Activated CD4-positive, alpha-beta T cell treated with anti-CD3 and anti-CD28 coated beads, Interleukin-2, amount 50 U/mL, for 48 hours (primary cell): Measurements from ENCODE around the gene KRT13.

ENCODE experiments used
- DNase-seq, 2 experiments: peaks; one replicate each; pipeline ENCODE4 v3.0.0-alpha.2; 2020

Gene KRT13

DNA sequence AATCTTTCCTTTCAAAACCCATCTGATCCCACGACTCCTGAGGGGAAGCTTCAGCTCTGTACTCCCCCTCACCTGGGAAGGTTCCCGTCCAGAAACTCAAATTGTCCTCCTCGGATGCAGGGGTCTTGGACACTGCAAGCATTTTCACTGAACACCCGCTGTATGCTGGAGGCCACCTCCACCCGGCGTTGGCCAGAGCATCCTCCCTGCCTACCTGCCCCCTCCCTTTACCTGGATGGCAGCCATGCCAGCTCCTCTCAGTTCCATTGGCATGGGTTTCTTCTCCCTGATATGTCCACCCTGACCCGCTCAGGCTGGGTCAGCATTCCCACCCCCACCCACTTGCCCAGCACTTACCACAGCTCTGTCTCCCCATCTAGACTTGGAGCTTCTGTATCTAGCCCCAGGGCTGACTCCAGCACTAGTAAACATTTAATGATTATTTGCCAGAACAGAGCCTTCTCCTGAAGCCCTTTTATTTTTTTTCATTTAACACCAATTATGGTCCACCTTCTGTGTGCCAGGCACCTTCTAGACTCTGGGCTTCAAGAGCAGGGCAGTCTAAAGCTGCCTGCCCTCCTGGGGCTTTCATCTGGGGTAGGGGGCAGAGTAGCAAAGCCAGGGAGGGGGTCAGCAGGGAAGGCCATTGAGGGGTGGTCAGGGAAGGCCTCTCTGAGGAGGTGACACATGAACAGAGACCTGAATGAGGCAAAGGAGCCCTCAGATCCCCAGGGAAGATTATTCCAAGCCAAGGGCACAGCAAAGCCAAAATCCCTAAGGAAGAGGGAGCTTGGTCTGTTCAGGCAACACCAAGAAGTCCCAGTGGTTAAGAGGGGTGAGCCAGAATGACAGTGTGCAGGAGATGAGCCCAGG lies 31.6 kb upstream of the KRT13 start:
- DNase-seq: no peak

DNA sequence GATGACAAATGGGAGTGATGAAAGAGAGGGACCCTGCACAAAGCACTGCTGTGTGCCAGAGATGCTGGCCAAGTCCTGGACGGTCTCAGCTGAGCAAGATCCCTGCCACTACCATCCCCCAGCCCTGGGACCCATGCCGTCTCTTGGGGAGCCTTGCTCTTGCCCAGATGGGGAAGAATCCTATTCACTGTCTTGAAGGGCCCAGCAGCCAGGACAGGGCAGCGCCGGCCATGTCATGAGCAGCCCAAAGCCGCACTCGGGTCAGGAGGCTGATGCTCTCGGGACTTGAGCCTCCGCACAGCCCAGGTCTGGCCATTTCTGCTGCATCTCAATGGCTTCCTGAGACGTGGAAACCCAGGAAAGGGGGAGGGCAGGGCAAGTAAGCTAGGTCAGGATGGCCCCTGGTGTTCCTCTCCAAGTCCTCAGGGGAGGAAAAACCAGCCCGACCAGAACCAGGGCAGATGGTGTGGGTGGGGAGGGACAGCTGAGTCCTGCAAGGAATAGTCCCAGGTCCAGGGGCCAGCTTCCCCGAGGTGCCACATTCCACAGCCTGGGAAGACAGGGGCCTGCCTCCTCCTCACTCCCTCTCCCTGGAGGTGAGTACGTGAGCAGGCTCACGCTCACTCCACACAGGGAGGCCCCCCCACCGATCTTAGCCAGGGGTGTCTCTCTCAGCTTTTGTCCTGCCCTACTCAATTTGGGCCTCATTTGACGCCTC lies 30.5 kb upstream of the KRT13 start:
- no peak for DNase-seq

DNA sequence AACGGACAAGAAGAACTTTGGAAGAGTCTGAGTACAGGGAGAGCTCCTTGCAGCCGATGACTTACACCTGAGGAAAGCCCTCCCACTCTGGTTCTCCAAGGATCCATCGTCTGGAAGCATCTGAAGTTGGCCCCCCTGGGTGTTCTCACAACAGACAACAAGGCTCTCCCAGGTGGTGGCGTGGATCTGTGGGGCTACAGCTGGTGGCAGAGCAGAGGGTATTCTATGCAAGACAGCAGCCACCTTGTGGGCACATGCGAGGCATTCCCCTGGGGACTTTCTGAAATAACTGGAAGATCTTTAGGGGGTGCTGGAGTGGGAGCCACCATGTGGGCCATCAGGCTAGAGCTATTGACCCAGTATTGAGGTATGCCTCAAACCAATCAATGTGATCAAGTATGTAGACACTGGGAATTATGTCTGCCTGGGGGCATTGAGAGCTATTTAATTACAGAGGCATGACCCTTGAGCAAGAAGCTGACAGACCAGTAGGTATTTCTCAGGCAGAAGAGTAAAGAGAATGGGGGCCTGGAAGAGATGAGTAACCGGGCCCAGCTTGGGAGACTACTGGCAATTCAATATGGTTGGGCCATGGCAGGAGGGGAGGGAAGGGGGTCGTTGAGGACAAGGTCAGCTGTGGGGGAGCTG lies 29.6 kb upstream of the KRT13 start:
- no peak for DNase-seq

DNA sequence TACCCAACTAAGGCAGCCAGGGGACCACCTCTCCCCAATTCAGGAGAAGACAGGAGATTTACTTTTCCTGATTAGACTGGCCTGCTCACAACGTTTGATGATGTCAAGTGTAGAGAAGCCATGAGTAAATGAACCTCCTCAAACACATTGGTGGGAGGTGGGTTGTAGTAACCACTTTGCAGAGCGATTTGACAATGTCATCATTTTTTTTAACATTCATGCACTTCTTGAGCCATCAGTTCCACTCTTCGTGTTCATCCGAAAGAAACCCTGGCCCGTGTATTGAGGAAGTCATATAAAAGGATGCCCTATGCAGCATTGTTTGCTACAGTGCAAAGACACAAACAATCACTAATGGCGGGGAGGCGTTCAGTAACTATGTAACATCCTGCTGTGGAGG lies 28.2 kb upstream of the KRT13 start:
- DNase-seq: no peak

DNA sequence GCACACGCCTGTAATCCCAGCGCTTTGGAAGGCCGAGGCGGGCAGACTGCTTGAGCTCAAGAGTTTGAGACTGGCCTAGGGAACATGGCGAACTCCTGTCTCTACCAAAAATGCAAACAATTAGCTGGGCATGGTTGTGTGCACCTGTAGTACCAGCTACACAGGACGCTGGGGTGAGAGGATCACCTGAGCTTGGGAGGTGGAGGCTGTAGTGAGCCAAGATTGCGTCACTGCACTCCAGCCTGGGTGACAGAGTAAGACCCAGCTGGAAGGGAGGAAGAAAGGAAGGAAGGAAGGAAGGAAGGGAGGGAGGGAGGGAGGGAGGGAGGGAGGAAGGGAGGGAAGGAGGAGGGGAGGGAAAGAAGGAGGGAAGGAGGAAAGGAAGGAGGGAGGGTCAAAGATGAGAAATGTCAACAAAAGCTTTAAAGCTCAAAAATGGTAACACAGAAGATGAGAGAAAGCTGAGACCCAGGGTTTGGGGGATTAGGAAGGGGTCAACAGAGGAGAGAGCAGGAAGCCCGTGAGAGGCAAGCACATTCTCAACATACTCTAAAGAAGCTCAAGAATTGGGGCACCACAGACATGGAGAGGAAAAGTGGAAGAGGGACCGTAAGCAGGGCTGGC lies 27.6 kb upstream of the KRT13 start:
- no peak for DNase-seq

DNA sequence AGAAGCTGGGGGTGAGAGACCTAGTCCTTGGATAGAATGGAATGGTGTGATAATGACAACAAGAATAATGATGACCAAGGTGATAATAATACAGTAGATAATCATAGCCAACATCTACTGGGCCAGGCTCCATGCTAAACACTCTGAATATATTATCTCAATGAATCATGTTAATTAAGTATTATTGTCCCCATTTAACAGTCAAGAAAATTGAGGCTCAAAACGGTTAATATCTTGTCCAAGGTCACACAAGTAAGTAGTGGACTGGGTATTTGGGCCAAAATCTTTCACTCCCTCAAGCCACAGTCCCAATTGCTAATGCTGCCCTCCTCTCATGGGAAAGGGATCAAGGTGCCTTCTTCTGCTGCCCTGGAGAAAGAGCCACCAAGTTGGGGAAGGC lies 26.6 kb upstream of the KRT13 start:
- no peak for DNase-seq

DNA sequence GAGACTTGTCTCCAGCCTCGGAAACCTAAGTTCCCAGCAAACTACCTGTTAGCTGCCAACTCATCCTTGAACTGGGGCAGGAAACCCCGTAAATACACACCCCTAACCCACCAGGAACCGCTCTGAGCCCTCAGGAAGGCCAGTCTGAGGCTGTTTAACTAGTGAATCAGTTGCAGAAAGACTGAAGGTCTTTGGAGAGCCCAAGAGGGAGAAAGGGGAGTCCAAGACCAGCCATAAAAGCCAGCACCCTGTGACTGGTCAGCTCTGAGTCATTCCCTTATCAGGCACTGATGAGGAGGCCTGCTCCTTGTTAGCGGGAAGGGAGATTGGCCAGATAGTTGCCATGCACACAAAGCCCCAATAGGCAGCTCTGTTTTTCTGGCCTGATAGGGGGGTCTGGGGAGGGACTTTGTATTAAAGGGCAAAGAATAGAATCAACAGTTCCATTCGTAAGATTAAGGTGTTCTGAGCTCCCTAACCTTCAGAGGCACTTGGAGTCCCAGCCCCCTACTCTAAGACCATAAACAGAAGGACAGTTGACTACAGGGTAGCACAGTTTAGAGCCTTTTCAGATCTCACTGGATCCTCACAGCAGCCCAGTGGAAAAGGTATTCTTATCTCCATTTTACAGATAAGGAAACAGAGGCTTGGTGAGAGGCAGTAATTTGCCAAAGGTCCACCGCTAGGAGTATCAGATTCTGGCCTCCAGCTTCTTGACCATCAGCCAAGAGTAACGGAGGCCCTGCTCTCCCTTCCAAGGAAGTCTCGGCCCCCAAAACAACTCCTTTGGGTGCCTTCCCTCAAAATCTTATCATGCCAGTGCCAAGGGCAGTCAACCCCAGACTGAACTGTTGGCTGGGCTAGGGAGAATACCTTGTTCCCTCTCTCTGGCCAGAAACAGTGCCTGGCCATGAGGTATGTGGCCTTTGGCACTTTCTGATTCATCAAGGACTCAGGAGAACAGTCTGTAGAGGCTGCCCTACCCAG lies 24.9 kb upstream of the KRT13 start:
- no peak for DNase-seq

DNA sequence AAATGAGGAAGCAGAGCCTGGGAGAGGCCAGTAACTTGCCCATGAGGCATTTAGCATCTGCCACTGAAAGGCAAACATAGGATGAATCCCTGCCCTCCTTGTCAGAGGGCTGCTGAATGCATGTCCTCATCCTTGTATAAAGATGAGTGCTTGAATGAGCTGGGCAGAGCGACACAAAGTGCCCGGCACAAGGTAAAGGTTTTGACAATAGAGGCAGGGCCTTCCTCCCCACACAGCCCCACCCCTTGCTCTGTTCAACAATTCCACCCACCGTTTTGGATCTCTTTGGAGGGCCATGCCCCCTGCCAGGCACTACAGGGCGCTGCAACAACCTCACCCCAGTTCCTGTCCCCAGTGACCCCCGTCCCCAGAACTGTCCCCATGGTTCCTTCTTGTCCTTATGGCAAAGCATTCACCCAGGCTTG lies 24.1 kb upstream of the KRT13 start:
- DNase-seq: no peak

DNA sequence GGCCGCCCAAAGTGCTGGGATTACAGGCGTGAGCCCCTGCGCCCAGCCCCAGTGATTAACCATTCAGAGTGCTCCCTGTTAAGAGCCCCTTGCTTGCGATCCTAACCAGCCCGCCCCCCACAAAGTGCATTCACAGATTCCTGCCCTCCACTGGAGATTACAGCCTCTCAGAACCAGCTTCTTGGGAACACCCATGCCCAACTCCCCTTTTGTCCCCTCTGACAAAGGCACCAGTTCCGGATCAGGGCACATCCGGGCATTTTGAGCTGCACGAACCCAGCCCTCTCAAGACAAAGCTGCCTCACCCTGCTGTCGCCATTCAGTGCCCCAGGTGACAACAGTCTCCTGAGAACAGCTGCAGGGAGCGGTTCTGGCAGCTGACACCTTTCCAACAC lies 23.5 kb upstream of the KRT13 start:
- no peak for DNase-seq

DNA sequence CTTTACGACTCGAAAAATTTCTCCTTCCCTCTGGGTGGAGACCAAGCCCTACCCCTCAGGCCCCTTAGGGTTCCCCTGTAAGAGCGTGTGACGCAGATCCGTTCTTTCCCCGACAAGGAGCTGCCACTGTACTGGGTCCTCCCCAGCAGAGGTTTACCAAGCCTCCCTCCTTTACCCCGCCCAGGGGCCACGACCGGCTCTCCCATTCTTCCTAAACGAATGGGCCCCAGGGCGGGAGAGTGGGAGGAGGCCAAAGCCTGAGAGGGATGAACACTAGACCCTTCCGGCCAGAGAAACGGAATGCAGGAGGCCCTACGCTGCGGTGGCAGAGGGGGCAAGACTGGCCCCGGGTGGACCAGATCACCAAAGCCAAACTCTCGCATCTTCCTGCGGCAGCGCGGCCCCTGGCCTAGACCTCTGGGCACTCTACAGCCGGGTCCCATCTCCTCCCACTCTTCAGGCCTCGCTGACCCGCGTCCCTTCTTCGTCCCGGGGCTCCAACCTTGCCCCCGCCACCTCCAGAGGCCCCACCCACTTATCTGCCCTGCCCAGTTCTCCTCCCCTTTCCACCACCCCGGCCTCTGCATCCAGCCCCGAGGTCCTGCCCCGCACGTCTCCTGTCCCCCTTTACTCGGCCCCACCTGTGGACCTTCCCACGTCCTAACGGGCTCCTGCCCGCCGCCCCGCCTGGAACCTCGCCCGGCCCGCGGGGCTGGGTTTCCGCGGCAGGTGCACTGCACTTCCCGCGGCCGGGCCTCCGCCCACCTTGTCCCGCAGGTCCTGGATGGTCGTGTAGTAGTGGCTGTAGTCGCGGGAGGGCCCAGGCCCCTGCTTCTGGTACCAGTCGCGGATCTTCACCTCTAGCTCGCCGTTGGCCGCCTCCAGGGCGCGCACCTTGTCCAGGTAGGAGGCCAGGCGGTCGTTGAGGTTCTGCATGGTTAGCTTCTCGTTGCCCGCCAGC lies 21.9 kb upstream of the KRT13 start:
- no peak for DNase-seq

DNA sequence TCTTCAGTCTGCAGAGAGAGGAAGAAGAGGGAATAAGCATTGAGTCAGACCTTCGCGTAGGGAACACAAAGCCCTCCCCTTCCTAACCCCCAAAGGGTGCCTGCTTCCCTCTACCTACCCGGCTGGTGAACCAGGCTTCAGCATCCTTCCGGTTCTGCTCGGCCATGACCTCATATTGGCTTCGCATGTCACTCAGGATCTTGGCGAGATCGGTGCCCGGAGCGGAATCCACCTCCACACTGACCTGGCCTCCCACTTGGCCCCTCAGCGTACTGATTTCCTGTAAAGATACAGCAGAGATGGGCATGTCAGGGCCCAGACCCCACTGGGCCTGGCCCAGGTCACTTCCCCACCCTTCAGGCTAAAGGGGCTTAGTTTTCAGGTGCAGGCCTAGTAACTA lies 18.8 kb upstream of the KRT13 start:
- DNase-seq: no peak

DNA sequence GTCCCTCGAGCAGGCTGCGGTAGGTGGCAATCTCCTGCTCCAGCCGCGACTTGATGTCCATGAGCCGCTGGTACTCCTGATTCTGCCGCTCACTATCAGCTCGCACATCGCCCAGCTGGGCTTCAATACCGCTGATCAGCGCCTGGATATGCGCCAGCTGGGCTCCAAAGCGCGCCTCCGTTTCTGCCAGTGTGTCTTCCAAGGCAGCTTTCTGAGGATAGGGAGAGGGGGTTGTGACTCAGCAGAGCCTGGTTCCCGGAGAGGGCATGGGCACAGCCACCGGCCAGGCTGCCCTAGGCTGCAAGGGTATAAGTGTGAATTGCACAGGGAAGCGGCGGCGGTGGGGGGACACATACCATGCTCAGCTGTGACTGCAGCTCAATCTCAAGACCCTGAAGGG lies 18.4 kb upstream of the KRT13 start:
- DNase-seq: no peak

DNA sequence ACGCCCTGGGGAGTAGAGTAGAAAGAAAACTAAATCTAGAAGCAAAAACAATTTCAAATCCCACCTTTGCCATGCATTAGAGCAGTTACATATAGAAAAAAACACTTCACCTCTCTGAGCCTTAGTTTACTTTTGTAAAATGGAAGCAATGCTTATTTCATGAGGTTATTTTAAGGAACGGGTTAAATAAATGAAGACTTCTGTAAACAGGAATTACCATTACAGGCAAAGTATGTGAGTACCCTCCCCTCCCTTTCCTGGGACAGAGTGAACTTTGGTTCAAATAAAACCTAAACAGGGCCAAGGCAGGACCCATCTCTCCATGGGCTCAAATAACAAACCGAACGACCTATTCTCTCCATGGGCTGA lies 17.8 kb upstream of the KRT13 start:
- no peak for DNase-seq

DNA sequence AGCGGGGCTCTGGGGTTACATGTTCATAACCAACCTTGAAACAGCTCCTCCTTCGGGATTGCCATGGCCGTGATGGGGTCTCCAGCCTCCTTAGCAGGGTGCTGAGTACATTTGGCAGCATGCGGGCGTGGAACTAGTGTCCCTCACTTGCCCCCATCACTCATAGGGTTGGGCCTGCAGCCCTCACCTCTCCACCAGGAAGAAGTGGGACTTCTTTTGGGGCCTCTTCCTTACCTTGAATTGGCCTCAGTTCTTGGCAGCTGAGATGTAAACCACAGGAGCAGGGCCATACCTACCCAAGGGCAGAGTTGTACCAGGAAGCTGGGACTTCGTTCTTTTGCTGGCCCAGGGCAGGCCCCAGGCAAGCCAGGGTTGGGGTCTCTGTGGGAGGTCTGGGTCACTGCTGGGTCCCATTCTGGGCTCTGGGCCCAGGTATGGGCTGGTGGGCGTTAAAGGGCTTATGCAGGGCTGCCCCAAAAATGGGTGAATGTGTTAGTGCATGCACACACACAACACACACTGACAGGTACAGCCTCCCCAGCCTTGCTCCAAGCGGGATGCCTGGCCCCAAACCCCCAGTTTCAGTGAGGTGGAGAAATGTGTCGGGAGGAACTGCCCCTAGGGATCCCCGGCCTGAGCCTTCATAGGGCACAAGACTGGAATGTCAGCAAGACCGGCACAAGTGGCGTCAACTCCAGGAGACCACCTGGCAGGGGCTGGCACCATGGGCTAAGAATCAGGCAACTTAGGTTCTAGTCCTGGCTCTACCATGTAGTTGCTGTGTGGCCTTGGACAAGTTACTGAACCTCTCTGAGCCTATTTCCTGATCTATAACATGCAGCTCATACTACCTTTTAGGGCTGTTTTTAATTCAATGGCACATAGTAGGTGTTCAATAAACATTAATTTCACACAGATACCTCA lies 17.2 kb upstream of the KRT13 start:
- DNase-seq: no peak

DNA sequence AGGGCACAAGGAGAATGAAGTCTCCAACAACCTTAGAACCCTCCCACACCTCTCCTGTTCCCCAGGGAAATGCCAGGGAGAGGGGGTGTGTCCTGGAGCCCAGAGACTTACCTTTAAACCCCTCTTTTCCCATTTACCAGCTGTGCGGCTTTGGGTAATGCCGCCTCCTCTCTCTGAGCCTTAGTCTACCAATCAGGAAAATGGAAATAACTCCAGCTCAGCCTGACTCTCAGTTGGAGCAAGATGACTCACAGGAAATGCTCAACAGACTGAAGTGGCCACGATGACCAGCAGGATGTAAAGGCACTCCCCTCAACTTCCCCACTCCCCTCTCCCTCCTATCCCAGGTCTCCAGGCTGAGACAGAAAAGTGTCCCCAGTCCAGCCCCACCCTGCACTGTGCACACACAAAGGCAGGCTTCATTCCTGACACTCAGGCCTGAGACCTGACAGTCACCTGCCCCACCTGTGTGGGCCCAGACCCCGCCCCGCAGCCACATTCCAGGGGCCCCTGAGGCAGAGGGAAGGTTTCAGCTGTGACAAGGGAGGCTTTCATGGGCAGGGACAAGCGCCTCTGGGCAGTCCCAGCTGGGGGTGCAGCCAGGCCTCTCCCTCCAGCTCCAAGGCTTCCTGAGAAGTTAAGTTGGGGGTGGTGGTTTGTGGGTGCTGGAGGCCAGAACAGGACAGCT lies 16.3 kb upstream of the KRT13 start:
- no peak for DNase-seq

DNA sequence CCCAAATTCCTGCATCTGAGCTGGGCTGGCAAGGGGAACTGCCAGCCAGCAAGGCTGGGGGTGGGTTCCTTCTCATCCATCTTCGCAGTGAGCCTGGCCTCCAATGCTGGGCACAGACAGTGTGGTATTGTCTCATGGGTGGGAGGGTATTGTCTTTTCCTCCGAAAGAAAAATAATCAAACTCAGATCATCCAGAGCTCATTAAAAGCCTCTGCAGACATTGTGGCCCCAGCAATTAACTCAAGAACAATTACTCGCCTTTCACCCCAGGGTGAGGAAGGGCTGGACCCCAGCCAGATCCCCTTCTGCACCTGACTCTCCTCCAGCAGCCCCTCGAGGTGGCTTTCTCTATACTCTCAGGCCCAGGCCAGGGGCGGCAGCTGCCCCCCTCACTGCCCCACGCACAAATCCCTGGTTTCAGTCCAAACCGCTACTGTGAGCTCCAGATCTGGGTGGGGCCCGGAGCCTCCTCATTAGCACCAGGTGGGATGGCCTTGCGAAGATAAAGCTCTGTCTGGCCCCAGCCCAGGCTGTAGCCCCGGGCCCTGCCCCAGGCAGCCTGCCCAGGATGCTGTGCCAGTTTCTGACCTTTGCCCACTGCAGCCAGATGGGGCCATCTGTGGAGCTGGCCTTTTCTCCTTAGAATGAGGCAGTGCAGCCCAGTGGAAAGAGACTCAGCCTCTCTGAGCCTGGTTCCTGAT lies 15.6 kb upstream of the KRT13 start:
- DNase-seq: no peak

DNA sequence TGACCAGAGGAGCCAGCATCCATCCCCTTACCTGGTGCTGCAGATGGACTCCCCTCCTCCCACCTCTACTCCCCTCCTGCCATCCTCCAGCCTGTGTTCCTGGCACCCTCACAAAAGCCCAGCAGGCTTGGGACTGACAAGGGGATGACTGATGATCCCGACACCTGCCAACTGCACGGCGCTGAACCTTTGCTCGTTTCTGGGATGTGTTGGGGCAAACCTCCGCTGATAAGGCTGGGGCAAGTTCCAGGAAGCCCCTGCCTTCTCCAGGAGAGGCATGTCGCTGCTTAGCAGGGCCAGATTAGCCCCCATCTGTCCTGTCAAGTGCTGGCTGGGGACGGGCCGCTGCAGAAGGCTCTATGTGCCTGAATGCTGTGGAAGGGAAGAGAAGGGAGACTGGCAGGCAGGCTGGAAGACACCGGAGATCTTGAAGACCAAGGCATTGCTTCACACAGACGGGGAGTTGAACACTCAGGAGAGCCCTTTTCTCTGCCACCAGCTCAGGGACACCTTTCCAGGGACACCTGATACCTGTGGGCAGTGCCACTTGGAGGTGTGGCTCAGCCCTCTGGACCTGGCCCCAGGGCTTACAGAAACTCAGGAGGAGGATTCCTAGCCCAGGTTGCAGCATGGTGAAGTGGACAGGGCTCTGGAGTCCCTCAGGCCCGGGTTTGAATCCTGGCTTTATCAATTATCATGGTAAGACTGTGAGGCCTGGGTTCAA lies 14.3 kb upstream of the KRT13 start:
- no peak for DNase-seq
